Measurements from ENCODE around the gene AFAP1.

The AFAP1 gene

GRCh38 chr4:7781366-7781765 lies 158.3 kb downstream of the AFAP1 start:
- Histone ChIP-seq H3K4me1 (ENCODE audit: control insufficient read depth, insufficient read depth, low read length) (no peaks in the 10 kb centered on the region), H3K4me3 (ENCODE audit: low read depth, low read length) (no peak overlapping the region), H3K36me3 (ENCODE audit: control insufficient read depth in 2 of 2, insufficient read depth in 1 of 2, low read length in 2 of 2) (peaks cover 0 to 20% of the 10 kb centered on the region in 2 experiments; a peak in 1 of 3 replicates), H3K9me3 (ENCODE audit: control insufficient read depth, insufficient read depth, low read depth, low read length) (no peaks in the 10 kb centered on the region), H3K27ac (ENCODE audit: extremely low read depth, low read depth, low read length) (no peak overlapping the region)
- TF ChIP-seq EGR2 (tag by site-specific recombination; IDR thresholded peaks at IDR 0.05; ENCODE audit: low read depth): peak; percentile 39; the same call in 1 of the 2 replicates
- TF ChIP-seq ZNF423 (tag by site-specific recombination; IDR thresholded peaks at IDR 0.05): no peak
- no peak for TF ChIP-seq ZNF16 (tag by site-specific recombination; IDR thresholded peaks at IDR 0.05; ENCODE audit: low read depth)
- no peak for TF ChIP-seq KLF10 (tag by site-specific recombination; IDR thresholded peaks at IDR 0.05)
- ChIA-PET POLR2A (no interaction called here), CTCF (interaction anchor here (0.7 kb wide), 1 partner anchor 13 kb away, joined by 3 read pairs; no protein-coding TSS in a partner anchor)

GRCh38 chr4:7780751-7781348 lies 158.8 kb downstream of the AFAP1 start:
- peaks cover 0 to 20% of the 10 kb centered on the region in 2 experiments; a peak in 1 of 3 replicates for H3K36me3 ChIP-seq (ENCODE audit: control insufficient read depth in 2 of 2, insufficient read depth in 1 of 2, low read length in 2 of 2)
- CTCF ChIA-PET: interaction anchor here (0.7 to 1.5 kb wide), 2 partner anchors 10 to 12 kb away, joined by 3 read pairs; no protein-coding TSS in a partner anchor
- TF ChIP-seq HIC1 (tag by site-specific recombination; IDR thresholded peaks at IDR 0.05) (no peak), ZNF610 (tag by site-specific recombination; IDR thresholded peaks at IDR 0.05; ENCODE audit: borderline replicate concordance) (no peak), ZNF473 (tag by site-specific recombination; IDR thresholded peaks at IDR 0.05) (no peak), ZBTB17 (tag by site-specific recombination; IDR thresholded peaks at IDR 0.05) (no peak), ZNF366 (tag by site-specific recombination; conservative IDR thresholded peaks at IDR 0.05) (no peak), ZNF311 (tag by site-specific recombination; IDR thresholded peaks at IDR 0.05; ENCODE audit: borderline replicate concordance) (no peak), ZBTB49 (tag by site-specific recombination; IDR thresholded peaks at IDR 0.05; ENCODE audit: low read depth) (no peak)
- POLR2A ChIA-PET: no interaction called here
- no peaks in the 10 kb centered on the region for H3K4me1 ChIP-seq (ENCODE audit: control insufficient read depth, insufficient read depth, low read length)
- H3K9me3 ChIP-seq (ENCODE audit: control insufficient read depth, insufficient read depth, low read depth, low read length): no peaks in the 10 kb centered on the region
- no peak overlapping the region for H3K4me3 ChIP-seq (ENCODE audit: low read depth, low read length)
- H3K27ac ChIP-seq (ENCODE audit: extremely low read depth, low read depth, low read length): no peak overlapping the region

GRCh38 chr4:7779432-7779768 lies 160.3 kb downstream of the AFAP1 start:
- no peak overlapping the region for H3K4me3 ChIP-seq (ENCODE audit: low read depth, low read length)
- no peak for TF ChIP-seq HIC1 (tag by site-specific recombination; IDR thresholded peaks at IDR 0.05)
- H3K4me1 ChIP-seq (ENCODE audit: control insufficient read depth, insufficient read depth, low read length): no peaks in the 10 kb centered on the region
- POLR2A ChIA-PET: no interaction called here
- H3K36me3 ChIP-seq (ENCODE audit: control insufficient read depth in 2 of 2, insufficient read depth in 1 of 2, low read length in 2 of 2): peaks cover 0 to 20% of the 10 kb centered on the region in 2 experiments; a peak in 1 of 3 replicates
- no peaks in the 10 kb centered on the region for H3K9me3 ChIP-seq (ENCODE audit: control insufficient read depth, insufficient read depth, low read depth, low read length)
- CTCF ChIA-PET: interaction anchor here (0.8 to 1.0 kb wide), 2 partner anchors 18 to 25 kb away, joined by 4 to 5 read pairs; no protein-coding TSS in a partner anchor
- H3K27ac ChIP-seq (ENCODE audit: extremely low read depth, low read depth, low read length): no peak overlapping the region
